ENCODE measurements around the gene GRIK3. TPM values are rescaled to one million over a fixed set of nuclear protein-coding genes. Genes with fewer than 3 reads are reported as not detected.
"Not testable (repeated sequence)": the region's sequence is repeated elsewhere in the genome, so short reads cannot be mapped to it uniquely, and the experiment has no call there.

Gene GRIK3
- total RNA-seq, 1 donor from 2014 or later: not detected

DNA sequence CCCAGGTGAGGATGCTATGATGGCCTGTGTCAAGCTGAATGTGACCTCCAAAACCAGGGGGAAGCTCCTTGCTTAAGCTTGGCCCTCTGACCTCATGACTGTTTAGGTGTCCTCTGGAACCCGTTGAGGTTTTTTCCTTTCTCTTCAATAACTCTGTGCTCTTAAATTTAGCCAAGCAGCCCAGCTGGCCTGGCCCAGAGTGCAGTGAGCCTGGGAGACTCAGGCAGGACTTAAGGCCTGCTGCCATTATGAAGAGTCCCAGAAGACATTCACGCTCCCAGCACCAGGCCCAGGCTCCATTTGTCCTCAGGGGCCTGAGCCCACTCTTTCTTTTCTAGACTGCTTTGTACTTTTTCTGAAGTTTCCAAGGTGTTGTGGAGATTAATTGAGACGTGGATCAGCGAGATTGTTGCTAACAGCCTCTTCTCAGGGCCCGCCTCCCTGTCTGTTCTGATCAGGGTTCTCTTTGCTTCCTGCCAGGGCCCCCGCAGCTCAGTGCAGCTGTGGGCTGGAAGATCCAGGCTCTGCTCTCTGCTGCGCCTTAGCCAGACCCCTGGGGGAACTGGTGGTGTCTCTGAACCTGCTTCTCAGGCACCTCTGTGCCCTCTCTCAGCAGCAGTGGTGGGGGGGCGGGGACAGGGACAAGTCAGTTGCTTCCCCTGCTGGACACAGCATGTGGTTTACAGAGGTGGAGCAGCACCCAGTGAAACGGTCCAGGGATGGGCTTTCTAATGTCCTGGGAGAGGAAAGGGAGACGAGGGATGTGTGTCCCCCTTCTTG is 124.2 kb downstream of the GRIK3 start:
- no peaks in the 10 kb centered on the region for H3K27me3 Mint-ChIP-seq (ENCODE audit: unreplicated experiment)
- H3K9me3 Mint-ChIP-seq (ENCODE audit: unreplicated experiment): no peaks in the 10 kb centered on the region
- H3K4me1 Mint-ChIP-seq (ENCODE audit: unreplicated experiment): no peaks in the 10 kb centered on the region

DNA sequence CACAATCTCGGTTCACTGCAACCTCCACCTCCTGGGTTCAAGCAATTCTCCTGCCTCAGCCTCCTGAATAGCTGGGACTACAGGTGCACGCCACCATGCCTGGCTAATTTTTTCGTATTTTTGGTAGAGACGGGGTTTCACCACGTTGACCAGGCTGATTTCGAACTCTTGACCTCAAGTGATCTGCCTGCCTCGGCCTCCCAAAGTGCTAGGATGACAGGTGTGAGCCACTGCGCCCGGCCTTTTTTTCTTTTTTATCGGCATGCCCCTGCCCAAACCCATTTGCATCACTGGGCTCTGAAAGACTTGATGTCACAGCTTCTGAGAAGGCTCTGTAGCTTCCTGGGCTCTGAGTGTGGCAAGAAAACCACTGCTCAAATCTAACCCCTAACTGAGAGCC is 125.0 kb downstream of the GRIK3 start:
- not testable (repeated sequence) for H3K9me3 Mint-ChIP-seq (ENCODE audit: unreplicated experiment); H3K4me1 Mint-ChIP-seq (ENCODE audit: unreplicated experiment); H3K36me3 Mint-ChIP-seq (ENCODE audit: unreplicated experiment); H3K27ac Mint-ChIP-seq (ENCODE audit: unreplicated experiment); H3K4me3 Mint-ChIP-seq (ENCODE audit: unreplicated experiment); H3K27me3 Mint-ChIP-seq (ENCODE audit: unreplicated experiment)
- DNase-seq (ENCODE audit: extremely low spot score, unreplicated experiment): peak; percentile 65

More for the DNA sequence above, 124.2 kb downstream of the GRIK3 start:
- H3K36me3 Mint-ChIP-seq (ENCODE audit: unreplicated experiment): no peaks in the 10 kb centered on the region
- DNase-seq (ENCODE audit: extremely low spot score, unreplicated experiment): peak; percentile 73
- no peak overlapping the region for H3K4me3 Mint-ChIP-seq (ENCODE audit: unreplicated experiment)
- H3K27ac Mint-ChIP-seq (ENCODE audit: unreplicated experiment): no peak overlapping the region
- TF ChIP-seq, protein P1, sequence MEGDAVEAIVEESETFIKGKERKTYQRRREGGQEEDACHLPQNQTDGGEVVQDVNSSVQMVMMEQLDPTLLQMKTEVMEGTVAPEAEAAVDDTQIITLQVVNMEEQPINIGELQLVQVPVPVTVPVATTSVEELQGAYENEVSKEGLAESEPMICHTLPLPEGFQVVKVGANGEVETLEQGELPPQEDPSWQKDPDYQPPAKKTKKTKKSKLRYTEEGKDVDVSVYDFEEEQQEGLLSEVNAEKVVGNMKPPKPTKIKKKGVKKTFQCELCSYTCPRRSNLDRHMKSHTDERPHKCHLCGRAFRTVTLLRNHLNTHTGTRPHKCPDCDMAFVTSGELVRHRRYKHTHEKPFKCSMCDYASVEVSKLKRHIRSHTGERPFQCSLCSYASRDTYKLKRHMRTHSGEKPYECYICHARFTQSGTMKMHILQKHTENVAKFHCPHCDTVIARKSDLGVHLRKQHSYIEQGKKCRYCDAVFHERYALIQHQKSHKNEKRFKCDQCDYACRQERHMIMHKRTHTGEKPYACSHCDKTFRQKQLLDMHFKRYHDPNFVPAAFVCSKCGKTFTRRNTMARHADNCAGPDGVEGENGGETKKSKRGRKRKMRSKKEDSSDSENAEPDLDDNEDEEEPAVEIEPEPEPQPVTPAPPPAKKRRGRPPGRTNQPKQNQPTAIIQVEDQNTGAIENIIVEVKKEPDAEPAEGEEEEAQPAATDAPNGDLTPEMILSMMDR (IDR thresholded peaks at IDR 0.05): no peak

DNA sequence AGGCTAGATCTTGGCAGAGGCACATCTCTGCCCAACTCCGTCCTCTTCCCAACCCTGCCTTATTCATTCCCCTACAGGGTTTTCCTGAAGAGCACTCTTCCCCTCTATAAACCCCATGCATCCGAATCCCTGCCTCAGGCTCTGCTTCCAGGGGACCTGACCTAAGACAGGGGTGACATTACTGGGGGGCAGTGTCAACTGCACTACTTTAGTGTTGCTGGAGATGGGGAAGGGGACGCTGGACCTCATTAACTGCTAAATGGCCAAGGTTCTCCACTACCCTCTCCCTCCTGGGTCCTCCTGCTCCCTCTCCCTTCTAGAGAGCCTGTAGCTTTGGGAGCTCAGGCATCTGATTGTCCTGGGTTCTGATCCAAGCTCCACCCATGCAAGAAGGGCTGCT is 126.2 kb downstream of the GRIK3 start:
- H3K27me3 Mint-ChIP-seq (ENCODE audit: unreplicated experiment): no peaks in the 10 kb centered on the region

DNA sequence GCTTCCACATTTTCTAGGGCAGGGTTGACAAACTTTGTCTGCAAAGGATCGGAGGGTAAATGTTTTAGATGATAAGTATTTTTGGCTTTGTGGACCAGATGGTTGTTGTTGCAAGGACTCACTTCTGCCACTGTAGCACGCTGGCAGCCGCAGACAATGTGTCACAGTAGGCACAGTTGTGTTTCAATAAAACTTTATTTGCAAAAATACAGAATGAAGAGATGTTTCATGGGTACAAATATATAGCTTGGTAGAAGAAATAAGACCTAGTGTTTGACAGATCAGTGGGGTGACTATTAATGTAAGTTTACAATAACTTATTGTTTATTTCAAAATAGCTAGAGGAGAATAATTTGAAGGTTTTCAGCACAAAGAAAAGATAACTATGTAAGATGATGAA is 127.8 kb downstream of the GRIK3 start:
- no peak for DNase-seq (ENCODE audit: extremely low spot score, unreplicated experiment)
- H3K9me3 Mint-ChIP-seq (ENCODE audit: unreplicated experiment): no peaks in the 10 kb centered on the region
- no peaks in the 10 kb centered on the region for H3K4me1 Mint-ChIP-seq (ENCODE audit: unreplicated experiment)
- no peak overlapping the region for H3K27ac Mint-ChIP-seq (ENCODE audit: unreplicated experiment)
- no peak overlapping the region for H3K4me3 Mint-ChIP-seq (ENCODE audit: unreplicated experiment)
- TF ChIP-seq, protein P1 (IDR thresholded peaks at IDR 0.05): no peak
- no peaks in the 10 kb centered on the region for H3K36me3 Mint-ChIP-seq (ENCODE audit: unreplicated experiment)
- no peaks in the 10 kb centered on the region for H3K27me3 Mint-ChIP-seq (ENCODE audit: unreplicated experiment)

More for the DNA sequence above, 126.2 kb downstream of the GRIK3 start:
- Mint-ChIP-seq H3K9me3 (ENCODE audit: unreplicated experiment) (no peaks in the 10 kb centered on the region), H3K4me3 (ENCODE audit: unreplicated experiment) (no peak overlapping the region), H3K27ac (ENCODE audit: unreplicated experiment) (no peak overlapping the region), H3K36me3 (ENCODE audit: unreplicated experiment) (no peaks in the 10 kb centered on the region), H3K4me1 (ENCODE audit: unreplicated experiment) (no peaks in the 10 kb centered on the region)
- DNase-seq (ENCODE audit: extremely low spot score, unreplicated experiment): peak; percentile 46
- TF ChIP-seq, protein P1 (IDR thresholded peaks at IDR 0.05): no peak

DNA sequence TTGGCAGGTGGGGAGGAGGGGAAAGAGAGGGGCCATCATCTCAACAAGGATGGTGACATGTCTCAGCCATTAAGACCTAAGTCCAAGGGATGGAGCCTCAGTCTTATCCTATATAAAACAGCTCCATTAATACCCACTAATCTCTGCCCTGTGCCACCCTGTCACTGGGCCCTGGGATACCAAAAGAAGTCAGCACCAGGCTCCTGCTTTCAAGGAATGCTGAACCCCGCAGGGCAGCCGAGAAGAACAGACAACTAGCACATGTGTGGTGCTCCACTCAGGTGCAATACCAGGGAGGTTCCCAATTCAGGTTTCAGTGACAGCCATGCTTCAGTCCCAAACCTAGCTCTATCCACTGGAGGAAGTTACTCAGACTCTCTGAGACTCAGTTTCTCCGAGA is 128.4 kb downstream of the GRIK3 start:
- Mint-ChIP-seq H3K36me3 (ENCODE audit: unreplicated experiment) (no peaks in the 10 kb centered on the region), H3K4me3 (ENCODE audit: unreplicated experiment) (no peak overlapping the region), H3K27ac (ENCODE audit: unreplicated experiment) (no peak overlapping the region), H3K9me3 (ENCODE audit: unreplicated experiment) (no peaks in the 10 kb centered on the region), H3K4me1 (ENCODE audit: unreplicated experiment) (no peaks in the 10 kb centered on the region), H3K27me3 (ENCODE audit: unreplicated experiment) (no peaks in the 10 kb centered on the region)
- TF ChIP-seq, protein P1 (IDR thresholded peaks at IDR 0.05): no peak
- DNase-seq (ENCODE audit: extremely low spot score, unreplicated experiment): no peak
